MM.1S (cell line): ENCODE results near the gene GPR183.

Experiments
- DNase-seq: peaks from one replicate; pipeline ENCODE4 v3.0.0-alpha.2; 2015
- H2AFZ ChIP-seq: fragments of 300-600 bp; sonication (generic); 2 replicates; pipeline ENCODE4 v1.6.0; 2016; ENCODE audit warnings: antibody characterized with exemption, low read length
- H3F3A ChIP-seq: fragments of 300-600 bp; sonication (generic); 2 replicates; pipeline ENCODE4 v1.6.1; 2016; ENCODE audit warnings: mild to moderate bottlenecking, antibody characterized with exemption, low read length, moderate library complexity, mixed read lengths; ENCODE audit not compliant: insufficient read depth
- H3K27ac ChIP-seq: fragments of 300-600 bp; sonication (generic); 2 replicates; pipeline ENCODE4 v1.5.1; 2016; ENCODE audit warnings: mild to moderate bottlenecking, low read length
- H3K27me3 ChIP-seq: fragments of 300-600 bp; sonication (generic); replicated peaks from 2 replicates; pipeline ENCODE4 v1.6.0; 2016; ENCODE audit warnings: low read length; ENCODE audit not compliant: insufficient read depth
- H3K36me3 ChIP-seq: fragments of 300-600 bp; sonication (generic); replicated peaks from 2 replicates; pipeline ENCODE4 v1.6.1; 2016; ENCODE audit warnings: mild to moderate bottlenecking, low read length, mixed read lengths; ENCODE audit not compliant: insufficient read depth
- H3K4me1 ChIP-seq: fragments of 300-600 bp; sonication (generic); 2 replicates; pipeline ENCODE4 v1.6.1; 2016; ENCODE audit warnings: low read length, mixed read lengths
- H3K4me2 ChIP-seq: fragments of 300-600 bp; sonication (generic); 2 replicates; pipeline ENCODE4 v1.6.0; 2016; ENCODE audit warnings: low read depth, low read length
- H3K4me3 ChIP-seq: fragments of 300-600 bp; sonication (generic); 2 replicates; pipeline ENCODE4 v1.5.1; 2016; ENCODE audit warnings: low read length, mixed read lengths
- H3K79me2 ChIP-seq: fragments of 300-600 bp; sonication (generic); 2 replicates; pipeline ENCODE4 v1.6.1; 2016; ENCODE audit warnings: mixed run types, low read length, mixed read lengths
- H3K9ac ChIP-seq: fragments of 300-600 bp; sonication (generic); 2 replicates; pipeline ENCODE4 v1.6.1; 2016; ENCODE audit warnings: low read length, mixed read lengths
- H3K9me2 ChIP-seq: fragments of 300-600 bp; sonication (generic); replicated peaks from 2 replicates; pipeline ENCODE4 v1.6.1; 2016; ENCODE audit warnings: mild to moderate bottlenecking, low read length, mixed read lengths; ENCODE audit not compliant: insufficient read depth
- H3K9me3 ChIP-seq: fragments of 300-600 bp; sonication (generic); replicated peaks from 2 replicates; pipeline ENCODE4 v1.6.1; 2016; ENCODE audit warnings: mild to moderate bottlenecking, low read length, mixed read lengths; ENCODE audit not compliant: insufficient read depth
- H4K20me1 ChIP-seq: fragments of 300-600 bp; sonication (generic); 2 replicates; pipeline ENCODE4 v1.6.1; 2016; ENCODE audit warnings: mild to moderate bottlenecking, low read length, moderate library complexity, mixed read lengths; ENCODE audit not compliant: insufficient read depth
- CTCF ChIP-seq: fragments of 300-600 bp; sonication (generic); IDR thresholded peaks from 2 replicates; pipeline ENCODE4 v1.5.1; 2016; ENCODE audit warnings: antibody characterized with exemption, low read length, mixed read lengths
- EZH2 ChIP-seq: fragments of 300-600 bp; sonication (generic); optimal IDR thresholded peaks from 2 replicates; pipeline ENCODE3; 2017; ENCODE audit warnings: low read depth, mild to moderate bottlenecking, antibody characterized with exemption, low read length, mixed read lengths
- EZH2phosphoT487 ChIP-seq: fragments of 300-600 bp; sonication (generic); IDR thresholded peaks from 2 replicates; pipeline ENCODE4 v1.6.1; 2018; ENCODE audit warnings: antibody characterized with exemption, low read length

The GPR183 gene

DNA sequence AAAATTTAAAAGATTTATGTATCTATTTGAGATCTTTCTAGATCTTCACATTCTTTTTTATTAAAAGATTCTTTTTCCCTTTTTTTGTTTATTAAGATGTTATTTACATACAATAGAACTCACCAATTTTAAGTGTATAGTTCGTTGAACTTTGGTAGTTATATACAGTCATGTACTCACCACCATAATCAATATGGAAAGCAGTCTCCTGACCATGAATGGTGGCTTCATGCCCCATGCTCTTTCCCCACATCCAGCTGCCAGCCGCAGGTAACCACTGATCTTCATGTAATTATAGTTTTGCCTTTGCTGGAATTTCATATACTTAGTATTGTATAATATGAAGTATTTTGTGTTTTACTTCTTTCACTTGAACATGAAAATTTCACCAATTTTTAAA, 20.6 kb upstream of the GPR183 start:
- Histone ChIP-seq H3K27me3 (peaks cover 10% of the 10 kb centered on the region; the same call in 1 of the 2 replicates), H3K4me1 (peaks cover 28% of the 10 kb centered on the region), H3F3A (peaks cover 7% of the 10 kb centered on the region; the same call in 1 of the 2 replicates), H3K27ac (no peak overlapping the region), H3K9ac (no peak overlapping the region), H3K9me3 (no peaks in the 10 kb centered on the region), H3K4me3 (no peak overlapping the region), H3K4me2 (no peak overlapping the region), H4K20me1 (no peaks in the 10 kb centered on the region), H2AFZ (no peak overlapping the region), H3K9me2 (no peaks in the 10 kb centered on the region), H3K36me3 (no peaks in the 10 kb centered on the region; the same call in 1 of the 2 replicates), H3K79me2 (no peaks in the 10 kb centered on the region)
- TF ChIP-seq EZH2phosphoT487, result no peak
- no peak for TF ChIP-seq EZH2
- TF ChIP-seq CTCF, result no peak
- DNase-seq, result no peak

DNA sequence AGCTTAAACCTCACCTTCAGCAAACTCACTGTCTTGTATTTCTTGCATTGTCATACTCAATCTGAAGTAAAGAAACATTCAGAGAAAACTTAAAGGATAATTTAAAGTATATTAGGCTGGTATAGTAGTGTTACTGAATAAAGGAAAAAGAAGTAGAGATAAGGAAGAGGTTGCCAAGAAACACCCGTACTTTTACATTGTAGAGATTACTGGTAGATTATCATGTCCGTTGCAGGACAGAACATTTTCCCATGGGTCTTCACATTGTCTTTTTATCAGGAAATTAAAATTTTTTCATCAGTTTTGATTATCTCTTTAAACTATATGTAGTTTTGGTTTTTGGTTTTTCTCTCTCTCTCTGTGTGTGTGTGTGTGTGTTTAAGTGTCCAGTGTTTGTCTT, 19.9 kb upstream of the GPR183 start:
- no peaks in the 10 kb centered on the region for H4K20me1 ChIP-seq
- no peak for TF ChIP-seq CTCF
- no peak for TF ChIP-seq EZH2
- no peak for TF ChIP-seq EZH2phosphoT487
- H3K4me3 ChIP-seq, result no peak overlapping the region
- no peak overlapping the region for H3K27ac ChIP-seq
- no peak overlapping the region for H3K9ac ChIP-seq
- no peaks in the 10 kb centered on the region; the same call in 1 of the 2 replicates for H3K36me3 ChIP-seq
- H3K9me2 ChIP-seq, result no peaks in the 10 kb centered on the region
- DNase-seq, result no peak
- peaks cover 10% of the 10 kb centered on the region; the same call in 1 of the 2 replicates for H3K27me3 ChIP-seq
- no peak overlapping the region for H2AFZ ChIP-seq
- H3K79me2 ChIP-seq, result no peaks in the 10 kb centered on the region
- H3F3A ChIP-seq, result peaks cover 7% of the 10 kb centered on the region; the same call in 1 of the 2 replicates
- H3K9me3 ChIP-seq, result no peaks in the 10 kb centered on the region
- H3K4me2 ChIP-seq, result no peak overlapping the region
- peaks cover 22% of the 10 kb centered on the region for H3K4me1 ChIP-seq

DNA sequence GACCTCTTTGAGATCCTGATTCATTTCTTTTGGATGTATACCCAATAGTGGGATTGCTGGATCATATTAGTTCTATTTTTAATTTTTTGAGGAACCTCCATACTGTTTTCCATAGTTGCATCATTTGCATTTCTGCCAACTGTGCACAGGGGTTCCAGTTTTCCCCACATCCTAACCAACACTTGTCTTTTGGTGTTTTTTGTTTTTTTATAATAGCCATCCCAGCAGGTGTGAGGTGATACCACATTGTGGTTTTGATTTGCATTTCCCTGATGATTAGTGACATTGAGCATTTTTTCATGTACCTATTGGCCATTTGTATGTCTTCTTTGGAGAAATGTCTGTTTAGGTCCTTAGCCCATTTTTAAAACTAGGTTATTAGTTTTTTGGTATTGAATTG, 18.8 kb upstream of the GPR183 start:
- DNase-seq, result peak; percentile 49
- no peaks in the 10 kb centered on the region for H3F3A ChIP-seq
- H3K9ac ChIP-seq, result no peak overlapping the region
- no peaks in the 10 kb centered on the region for H3K9me3 ChIP-seq
- H3K4me3 ChIP-seq, result no peak overlapping the region
- no peak overlapping the region for H3K4me2 ChIP-seq
- no peaks in the 10 kb centered on the region for H3K79me2 ChIP-seq
- H3K4me1 ChIP-seq, result peaks cover 12% of the 10 kb centered on the region
- peaks cover 10% of the 10 kb centered on the region; the same call in 1 of the 2 replicates for H3K27me3 ChIP-seq
- no peak for TF ChIP-seq EZH2
- TF ChIP-seq EZH2phosphoT487, result no peak
- TF ChIP-seq CTCF, result no peak
- H4K20me1 ChIP-seq, result no peaks in the 10 kb centered on the region
- H3K9me2 ChIP-seq, result no peaks in the 10 kb centered on the region
- no peaks in the 10 kb centered on the region; the same call in 1 of the 2 replicates for H3K36me3 ChIP-seq
- H3K27ac ChIP-seq, result no peak overlapping the region
- no peak overlapping the region for H2AFZ ChIP-seq
